OCI-LY3 (cell line): ENCODE data around the gene AGBL1.

ENCODE experiments used
- EZH2phosphoT487 ChIP-seq: fragments of 200-600 bp; shearing (Covaris generic); IDR thresholded peaks from 2 replicates; pipeline ENCODE4 v1.6.1; 2018; ENCODE audit warnings: antibody characterized with exemption, mixed run types, low read depth
- TF ChIP-seq, protein P1 (sequence below): fragments of 200-600, 300-600 bp; sonication (generic); IDR thresholded peaks from 2 replicates; pipeline ENCODE4 v1.5.1; 2014; ENCODE audit warnings: antibody characterized with exemption, low read length, low read depth

- no peak for TF ChIP-seq EZH2phosphoT487
- TF ChIP-seq, protein P1, sequence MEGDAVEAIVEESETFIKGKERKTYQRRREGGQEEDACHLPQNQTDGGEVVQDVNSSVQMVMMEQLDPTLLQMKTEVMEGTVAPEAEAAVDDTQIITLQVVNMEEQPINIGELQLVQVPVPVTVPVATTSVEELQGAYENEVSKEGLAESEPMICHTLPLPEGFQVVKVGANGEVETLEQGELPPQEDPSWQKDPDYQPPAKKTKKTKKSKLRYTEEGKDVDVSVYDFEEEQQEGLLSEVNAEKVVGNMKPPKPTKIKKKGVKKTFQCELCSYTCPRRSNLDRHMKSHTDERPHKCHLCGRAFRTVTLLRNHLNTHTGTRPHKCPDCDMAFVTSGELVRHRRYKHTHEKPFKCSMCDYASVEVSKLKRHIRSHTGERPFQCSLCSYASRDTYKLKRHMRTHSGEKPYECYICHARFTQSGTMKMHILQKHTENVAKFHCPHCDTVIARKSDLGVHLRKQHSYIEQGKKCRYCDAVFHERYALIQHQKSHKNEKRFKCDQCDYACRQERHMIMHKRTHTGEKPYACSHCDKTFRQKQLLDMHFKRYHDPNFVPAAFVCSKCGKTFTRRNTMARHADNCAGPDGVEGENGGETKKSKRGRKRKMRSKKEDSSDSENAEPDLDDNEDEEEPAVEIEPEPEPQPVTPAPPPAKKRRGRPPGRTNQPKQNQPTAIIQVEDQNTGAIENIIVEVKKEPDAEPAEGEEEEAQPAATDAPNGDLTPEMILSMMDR: no peak
Measured at GRCh38 chr15:86759800-86760523, 680.3 kb downstream of the AGBL1 start.
